ENCODE data around the gene RTN4R. TPM values are rescaled to one million over a fixed set of nuclear protein-coding genes. Genes with fewer than 3 reads are reported as not detected.
A peak's percentile ranks its signal among the peaks of the same experiment; 100 is the strongest.

RTN4R gene
- total and polyA plus RNA-seq, 9 of the 15 experiments (the other 6 are each of a cell fraction or from before 2014, with no cell fraction given) = 0.04 to 2.8 (median 1.4) TPM; not detected in 3

- TF ChIP-seq REST (IDR thresholded peaks at IDR 0.05; ENCODE audit: borderline replicate concordance) (peak; percentile 90), REST (CRISPR knock-in tag; IDR thresholded peaks at IDR 0.05; ENCODE audit: low read depth) (0 out of 2 replicates have a peak, but pooled peaks have one; percentile 20), RREB1 (CRISPR knock-in tag; IDR thresholded peaks at IDR 0.05) (peak; percentile 87; the same call in 1 of the 2 replicates), CAMTA2 (CRISPR knock-in tag; conservative IDR thresholded peaks at IDR 0.05) (0 out of 2 replicates have a peak, but pooled peaks have one; percentile 40), PHF8 (IDR thresholded peaks at IDR 0.05; ENCODE audit: borderline replicate concordance, low read length) (0 out of 2 replicates have a peak, but pooled peaks have one; percentile 6), POLR2G (IDR thresholded peaks at IDR 0.05; ENCODE audit: low read depth, low read length) (0 out of 2 replicates have a peak, but pooled peaks have one; percentile 5), OTX1 (CRISPR knock-in tag; IDR thresholded peaks at IDR 0.05) (0 out of 2 replicates have a peak, but pooled peaks have one; percentile 17), TEAD2 (tag; IDR thresholded peaks at IDR 0.05) (no peak)
- TF ChIP-seq, protein P1, sequence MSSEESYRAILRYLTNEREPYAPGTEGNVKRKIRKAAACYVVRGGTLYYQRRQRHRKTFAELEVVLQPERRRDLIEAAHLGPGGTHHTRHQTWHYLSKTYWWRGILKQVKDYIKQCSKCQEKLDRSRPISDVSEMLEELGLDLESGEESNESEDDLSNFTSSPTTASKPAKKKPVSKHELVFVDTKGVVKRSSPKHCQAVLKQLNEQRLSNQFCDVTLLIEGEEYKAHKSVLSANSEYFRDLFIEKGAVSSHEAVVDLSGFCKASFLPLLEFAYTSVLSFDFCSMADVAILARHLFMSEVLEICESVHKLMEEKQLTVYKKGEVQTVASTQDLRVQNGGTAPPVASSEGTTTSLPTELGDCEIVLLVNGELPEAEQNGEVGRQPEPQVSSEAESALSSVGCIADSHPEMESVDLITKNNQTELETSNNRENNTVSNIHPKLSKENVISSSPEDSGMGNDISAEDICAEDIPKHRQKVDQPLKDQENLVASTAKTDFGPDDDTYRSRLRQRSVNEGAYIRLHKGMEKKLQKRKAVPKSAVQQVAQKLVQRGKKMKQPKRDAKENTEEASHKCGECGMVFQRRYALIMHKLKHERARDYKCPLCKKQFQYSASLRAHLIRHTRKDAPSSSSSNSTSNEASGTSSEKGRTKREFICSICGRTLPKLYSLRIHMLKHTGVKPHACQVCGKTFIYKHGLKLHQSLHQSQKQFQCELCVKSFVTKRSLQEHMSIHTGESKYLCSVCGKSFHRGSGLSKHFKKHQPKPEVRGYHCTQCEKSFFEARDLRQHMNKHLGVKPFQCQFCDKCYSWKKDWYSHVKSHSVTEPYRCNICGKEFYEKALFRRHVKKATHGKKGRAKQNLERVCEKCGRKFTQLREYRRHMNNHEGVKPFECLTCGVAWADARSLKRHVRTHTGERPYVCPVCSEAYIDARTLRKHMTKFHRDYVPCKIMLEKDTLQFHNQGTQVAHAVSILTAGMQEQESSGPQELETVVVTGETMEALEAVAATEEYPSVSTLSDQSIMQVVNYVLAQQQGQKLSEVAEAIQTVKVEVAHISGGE (CRISPR knock-in tag; IDR thresholded peaks at IDR 0.05) = no peak
These were observed 29.6 kb downstream of the RTN4R start (continued) for GRCh38 chr22:20238536-20238900.

Measured in K562 (cell line).